Measurements from ENCODE around the gene B3GNT2.

The B3GNT2 gene

DNA sequence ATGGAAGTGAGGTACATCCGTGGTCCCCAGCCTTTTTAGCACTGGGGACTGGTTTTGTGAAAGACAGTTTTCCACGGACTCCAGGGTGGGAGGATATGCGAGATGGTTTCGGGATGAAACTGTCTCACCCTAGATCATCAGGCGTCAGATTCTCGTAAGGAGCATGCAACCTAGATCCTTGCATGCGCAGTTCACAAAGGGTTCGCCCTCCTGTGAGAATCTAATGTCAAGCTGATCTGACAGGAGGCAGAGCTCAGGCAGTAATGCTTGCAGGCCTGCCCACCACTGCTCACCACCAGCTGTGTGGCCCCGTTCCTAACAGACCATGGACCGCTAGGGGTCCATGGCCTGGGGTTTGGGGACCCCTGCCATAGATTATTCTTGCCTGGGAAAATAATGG lies 11.6 kb downstream of the B3GNT2 start:
- DNase-seq = no peak

DNA sequence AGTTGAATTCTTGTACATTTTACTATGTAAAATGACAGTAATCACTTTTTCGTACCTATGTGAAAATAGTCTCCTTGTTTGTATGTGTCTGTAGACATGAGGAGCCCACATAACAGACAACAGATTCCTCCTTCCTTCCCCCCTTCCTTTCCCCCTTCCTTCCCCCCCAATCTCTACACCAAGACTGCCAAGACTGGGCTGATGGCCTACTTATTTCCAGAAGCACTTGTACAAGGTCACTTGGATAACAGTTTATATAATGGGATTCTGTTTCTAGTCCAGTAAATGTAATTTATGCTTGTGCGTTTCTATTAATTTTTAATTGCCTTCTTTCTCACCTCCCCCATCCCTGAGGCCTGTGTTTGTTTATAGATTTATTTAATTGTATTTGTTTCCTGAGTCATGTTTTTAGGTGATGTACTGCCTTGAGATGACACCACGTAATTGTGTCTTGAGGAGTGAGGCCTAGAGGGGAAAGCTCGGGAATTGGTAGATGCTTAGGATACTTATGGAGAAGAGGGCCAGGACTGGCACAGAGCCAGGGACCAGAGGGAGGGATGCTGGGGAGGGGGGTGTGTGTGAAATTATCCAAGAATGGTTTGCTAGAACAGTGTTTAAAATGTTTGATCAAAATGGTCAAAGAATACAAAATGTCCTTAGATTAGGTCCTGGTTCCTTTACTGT lies 12.3 kb downstream of the B3GNT2 start:
- no peak for DNase-seq

DNA sequence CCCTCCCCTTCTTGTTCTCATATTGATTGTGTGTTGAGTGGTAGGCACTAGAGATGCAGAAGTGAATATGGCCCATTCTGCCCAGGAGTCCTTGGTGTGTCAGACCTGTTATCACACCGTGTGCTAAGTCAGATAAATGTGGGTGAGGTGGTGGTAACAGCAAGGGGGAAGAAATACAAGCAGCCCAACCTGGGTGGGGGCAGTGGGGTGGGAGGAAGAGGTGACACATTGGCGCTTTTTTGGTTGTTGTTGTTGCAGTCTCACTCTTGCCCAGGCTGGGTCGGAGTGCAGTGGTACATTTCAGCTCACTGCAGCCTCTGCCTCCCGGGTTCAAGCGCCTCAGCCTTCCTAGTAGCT lies 12.8 kb downstream of the B3GNT2 start:
- peak; percentile 40 to 51 for DNase-seq

DNA sequence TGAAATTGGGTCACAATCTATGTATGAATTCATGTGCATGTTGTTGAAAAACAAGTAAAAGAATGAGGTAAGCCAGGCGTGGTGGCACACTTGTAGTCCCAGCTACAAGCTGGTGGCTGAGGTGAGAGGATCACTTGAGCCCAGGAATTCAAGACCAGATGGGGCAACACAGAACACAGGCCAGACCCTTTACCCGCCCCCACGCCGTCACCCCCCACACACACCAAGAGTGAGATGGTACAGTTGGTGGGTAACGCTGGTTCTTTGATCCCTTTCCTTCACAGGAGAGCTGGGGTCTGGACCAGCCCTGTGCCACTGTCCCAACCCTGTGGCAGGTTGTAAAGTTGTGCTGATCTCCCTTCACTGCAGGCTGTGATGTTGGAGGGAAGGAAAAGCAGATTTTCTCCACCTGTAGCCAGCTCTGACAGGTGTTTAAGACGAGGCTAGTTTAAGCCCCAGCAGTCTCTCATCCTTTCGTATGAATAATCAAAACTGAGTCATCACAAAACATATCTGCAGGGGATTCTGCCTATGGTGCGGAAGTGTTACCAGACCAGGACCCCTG lies 13.6 kb downstream of the B3GNT2 start:
- DNase-seq = no peak

DNA sequence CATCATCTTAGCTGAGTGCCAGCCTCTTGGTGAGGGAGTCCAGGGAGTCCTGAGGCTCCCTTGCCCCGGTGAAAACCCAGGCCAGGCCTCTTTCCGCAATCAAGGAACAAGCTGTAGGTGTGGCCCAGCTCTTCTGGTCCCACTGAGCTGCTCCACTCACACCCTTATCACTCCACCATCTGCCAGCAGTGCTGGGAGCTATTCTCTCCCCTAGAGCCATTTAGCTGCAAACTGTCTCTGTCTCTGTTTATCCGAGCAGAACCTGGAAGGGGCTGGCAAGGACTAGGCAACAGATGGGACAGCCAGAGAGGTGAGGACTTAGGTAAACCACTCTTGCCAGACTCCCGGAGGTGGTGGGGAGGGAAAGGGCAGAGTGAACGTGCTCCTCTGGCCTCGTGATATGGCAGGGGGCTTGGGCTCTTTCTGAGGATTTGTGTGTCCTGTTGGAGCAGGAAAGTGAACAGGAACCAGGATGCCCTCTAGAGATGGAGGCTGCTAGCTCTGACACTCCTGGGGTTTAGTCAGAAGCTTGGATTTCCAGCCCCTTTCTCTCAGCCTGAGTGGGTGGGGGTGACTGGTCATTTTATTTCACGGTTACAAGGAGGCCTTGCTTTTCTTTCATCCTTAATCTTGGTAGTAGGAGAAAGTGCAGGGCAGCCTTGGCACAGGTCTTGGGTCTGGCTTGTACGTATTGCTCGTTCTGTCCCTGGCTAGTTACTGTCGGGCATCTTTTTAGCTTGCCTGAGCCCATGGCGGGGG lies 19.6 kb downstream of the B3GNT2 start:
- no peak for DNase-seq

DNA sequence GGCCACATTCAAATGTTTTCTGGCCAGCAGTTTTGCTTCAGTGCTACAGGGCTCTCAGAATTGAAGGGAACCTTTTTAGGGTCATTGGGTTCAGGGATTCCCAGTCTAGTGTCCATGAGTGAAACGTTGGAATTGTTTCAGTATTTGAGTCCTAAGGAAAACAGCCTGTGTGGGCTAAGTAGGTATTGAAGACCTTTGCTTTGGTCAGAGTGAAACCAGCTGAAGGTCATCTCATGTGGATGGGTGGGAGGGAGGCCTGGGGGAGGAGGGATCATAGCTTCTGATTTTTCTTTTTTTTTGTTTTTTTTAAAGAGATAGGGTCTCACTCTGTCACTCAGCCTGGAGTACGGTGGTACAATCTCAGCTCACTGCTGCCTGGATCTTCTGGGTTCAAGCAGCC lies 20.2 kb downstream of the B3GNT2 start:
- no peak for DNase-seq

DNA sequence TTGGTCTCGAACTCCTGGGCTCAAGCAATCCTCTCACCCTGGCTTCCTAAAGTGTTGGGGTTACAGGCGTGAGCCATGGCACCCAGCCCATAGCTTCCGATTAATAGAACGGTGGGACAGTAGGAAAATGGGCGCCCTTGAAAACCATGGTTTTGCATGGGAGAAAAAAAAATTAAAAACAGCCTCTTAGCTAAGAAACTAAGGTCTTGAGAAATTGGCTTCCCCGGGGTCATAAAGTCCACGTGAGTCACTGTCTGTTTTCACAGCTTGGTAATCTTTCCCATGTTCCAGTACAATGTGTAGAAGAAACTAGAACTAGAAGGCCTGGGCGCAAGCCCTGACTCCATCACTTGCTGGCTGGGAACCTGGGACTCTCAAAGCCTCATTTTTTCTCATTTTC lies 20.7 kb downstream of the B3GNT2 start:
- DNase-seq = no peak

DNA sequence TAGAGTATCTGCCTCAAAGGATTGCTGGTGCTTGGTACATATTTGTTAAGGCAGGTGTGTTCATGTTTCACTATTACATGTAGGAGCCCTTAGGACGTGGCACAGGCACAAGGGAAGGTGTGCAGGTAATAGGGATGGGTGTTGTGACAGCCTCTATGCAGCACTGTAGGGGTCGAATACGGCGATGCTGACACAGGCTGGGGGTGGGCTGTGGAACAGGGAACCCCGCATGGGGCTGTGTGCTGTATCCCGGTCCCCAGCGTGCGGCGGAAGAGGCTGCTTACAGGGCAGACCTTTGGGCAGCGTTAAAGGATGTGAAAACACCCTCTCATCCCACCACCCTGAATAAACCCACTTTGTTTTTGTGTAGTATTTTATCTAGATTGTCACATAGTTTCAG lies 21.5 kb downstream of the B3GNT2 start:
- DNase-seq = no peak

DNA sequence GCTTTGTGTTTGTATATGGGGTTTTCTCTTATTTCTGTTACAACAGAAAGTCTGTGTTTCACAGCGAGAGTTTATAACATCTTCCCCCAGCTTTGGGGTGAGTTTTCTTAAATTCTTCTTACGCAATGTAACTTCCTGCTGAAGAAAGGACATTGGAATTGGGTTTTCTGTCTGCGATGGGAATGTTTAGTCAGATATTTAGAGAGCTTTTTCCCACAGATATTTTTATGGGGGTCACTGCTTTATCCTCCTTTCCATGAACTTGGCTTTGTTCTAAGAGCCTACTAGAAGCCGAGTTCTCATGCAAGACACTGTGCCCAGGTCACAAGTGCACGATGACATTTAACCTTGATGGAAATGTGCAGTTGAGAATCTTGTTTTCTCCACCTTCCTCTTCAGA lies 22.1 kb downstream of the B3GNT2 start:
- DNase-seq = no peak

DNA sequence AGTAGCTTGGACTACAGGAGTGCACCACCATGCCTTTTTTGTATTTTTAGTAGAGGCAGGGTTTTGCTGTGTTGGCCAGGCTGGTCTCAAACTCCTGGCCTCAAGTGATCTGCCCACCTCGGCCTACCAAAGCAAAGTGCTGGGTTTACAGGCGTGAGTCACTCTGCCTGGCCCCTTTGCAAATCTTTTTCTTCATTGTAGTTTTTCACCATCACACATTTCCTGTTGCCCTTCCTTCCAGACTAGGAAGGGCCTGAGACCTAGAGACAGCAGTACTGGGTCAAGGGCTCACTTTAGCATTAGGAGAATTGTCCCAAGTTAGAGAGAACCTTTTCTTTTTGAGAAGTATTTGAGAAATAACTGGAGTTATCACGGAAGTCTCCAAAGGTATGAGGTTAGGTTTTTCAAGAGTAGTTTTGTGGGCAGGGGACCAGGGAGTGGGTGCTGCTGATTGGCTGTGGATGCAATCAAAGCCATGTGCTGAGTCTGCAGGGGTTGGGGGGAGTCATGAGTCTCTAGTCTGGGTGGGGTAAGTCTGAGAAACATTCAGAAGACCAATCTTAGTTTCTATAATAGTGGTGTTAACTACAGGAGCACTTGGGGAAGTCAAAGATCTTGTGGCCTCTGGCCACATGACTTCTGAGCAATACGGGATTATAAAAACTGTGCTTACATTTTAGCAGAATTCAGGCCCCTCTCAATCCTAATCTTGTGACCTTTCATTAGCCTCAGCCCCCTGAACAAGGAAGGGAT lies 23.7 kb downstream of the B3GNT2 start:
- DNase-seq = no peak

DNA sequence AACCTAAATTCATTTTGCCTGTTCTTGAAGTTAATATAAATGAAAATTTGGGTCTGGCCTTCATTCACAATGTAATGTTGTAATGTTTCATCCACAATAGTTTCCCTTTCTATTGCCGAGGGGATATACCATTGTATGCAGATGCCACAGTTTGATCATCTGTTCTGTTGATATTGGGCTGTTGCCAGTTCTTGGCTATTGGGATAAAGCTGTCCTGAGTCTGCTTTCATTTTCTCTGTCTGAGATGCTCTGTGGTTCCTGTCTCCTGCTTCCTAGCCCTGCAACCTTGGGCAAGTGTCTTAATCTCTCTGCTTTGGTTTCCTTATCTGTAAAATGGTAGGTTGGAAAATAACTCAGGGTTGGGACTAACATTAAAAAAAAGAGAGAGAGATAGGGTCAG lies 25.2 kb downstream of the B3GNT2 start:
- DNase-seq = no peak

DNA sequence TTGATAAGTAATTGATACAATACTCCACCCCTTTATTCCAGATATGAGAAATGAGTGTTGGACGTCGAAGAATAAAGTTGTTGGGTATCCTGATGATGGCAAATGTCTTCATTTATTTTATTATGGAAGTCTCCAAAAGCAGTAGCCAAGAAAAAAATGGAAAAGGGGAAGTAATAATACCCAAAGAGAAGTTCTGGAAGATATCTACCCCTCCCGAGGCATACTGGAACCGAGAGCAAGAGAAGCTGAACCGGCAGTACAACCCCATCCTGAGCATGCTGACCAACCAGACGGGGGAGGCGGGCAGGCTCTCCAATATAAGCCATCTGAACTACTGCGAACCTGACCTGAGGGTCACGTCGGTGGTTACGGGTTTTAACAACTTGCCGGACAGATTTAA lies 26.3 kb downstream of the B3GNT2 start:
- DNase-seq = no peak

DNA sequence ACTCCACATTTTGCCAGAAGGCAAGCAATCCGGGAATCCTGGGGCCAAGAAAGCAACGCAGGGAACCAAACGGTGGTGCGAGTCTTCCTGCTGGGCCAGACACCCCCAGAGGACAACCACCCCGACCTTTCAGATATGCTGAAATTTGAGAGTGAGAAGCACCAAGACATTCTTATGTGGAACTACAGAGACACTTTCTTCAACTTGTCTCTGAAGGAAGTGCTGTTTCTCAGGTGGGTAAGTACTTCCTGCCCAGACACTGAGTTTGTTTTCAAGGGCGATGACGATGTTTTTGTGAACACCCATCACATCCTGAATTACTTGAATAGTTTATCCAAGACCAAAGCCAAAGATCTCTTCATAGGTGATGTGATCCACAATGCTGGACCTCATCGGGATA lies 26.8 kb downstream of the B3GNT2 start:
- peak; percentile 20 to 58 for DNase-seq

DNA sequence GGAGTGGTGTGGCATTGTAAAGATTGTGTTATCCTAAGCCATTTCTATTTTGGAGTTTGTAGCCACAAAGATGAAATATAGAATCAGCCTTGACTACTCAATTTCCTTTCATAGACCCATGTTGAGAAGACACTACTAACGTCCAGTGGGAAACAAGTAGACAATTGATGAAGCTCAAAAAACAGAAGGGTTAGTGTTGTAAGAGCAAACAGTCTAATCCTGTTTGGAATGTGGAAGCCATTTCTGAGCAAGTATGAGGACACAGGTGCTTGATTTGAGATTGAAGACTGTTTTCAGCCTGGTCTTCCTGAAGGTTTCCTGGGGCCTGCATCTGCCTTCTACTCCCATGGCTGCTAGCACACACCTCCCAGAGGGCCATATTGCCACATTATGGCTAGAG lies 29.1 kb downstream of the B3GNT2 start:
- no peak for DNase-seq

DNA sequence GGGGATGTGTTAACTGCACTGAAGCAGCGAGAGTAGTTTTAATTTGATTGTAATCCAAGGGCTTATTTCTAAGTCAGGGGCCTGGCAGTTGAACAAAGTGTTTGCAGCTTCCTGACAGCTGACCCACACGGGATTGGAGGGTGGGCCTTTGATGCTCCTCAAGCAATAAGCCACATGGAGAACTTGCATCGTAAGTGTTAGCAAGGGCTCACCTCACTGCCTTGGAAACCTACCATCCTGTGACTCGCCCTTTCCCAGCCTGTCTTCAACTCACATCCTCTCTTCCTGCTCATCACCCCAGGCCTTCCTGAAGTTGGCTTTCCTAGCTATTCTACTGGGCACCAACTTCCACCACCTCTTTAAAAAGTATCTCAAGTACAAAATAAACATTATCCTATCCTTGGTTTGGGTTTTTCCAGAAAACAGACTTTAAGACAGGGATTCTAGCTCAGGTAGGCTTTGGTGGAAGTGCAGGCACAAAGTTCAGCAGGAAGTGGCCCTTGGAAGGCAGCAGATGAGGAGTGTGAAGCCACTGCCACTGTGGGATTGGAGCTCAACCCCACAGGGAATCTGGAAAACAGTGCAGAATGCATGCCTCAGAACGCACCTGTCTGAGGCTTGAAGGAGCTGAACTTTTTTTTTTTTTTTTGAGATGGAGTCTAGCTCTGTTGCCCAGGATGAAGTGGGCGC lies 31.6 kb downstream of the B3GNT2 start:
- no peak for DNase-seq

DNA sequence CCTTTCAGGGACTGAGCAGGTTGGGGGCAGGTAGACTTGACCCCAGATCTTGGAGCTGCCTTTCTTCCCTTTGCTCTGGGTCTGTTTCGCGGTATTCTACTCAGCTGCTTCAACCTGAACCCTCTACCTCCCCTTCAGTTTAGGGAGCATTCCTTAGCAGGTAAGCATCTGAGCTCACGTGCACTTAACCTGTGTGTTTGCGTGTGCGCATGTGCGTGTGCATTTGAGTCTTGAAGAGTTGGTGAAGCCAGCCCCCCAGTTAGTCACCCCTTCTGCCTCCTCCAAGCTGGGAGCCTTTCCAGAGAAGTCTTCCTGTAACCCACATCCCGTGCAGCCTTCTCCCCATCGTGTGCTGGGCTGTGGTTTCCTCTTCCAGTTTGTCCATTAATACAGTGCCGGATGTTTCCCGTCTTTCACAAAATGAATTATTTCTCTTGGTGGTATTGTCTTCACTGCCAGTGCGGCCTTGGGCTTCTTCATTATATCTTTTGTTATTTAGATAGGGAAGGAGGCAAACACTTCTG lies 33.2 kb downstream of the B3GNT2 start:
- no peak for DNase-seq

DNA sequence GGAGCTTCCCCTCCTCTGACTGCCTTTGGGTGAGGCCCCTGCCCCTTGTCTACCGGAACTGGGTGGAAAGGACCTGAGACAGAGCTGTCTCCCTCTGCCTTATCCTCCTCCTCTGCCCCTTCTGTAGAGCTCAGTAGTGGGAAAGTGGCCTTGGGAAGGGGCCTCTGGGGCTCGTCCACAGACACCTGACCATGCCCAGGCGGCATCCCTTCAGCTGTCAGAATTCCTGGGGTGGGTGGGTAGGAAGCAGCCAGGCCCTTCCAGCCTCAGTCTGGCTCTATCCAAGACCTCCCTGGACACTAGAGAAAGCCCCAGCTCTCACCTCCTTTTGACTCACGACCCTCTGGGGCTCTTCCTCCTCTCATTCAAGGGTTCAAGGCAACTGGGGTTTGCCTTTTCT lies 35.6 kb downstream of the B3GNT2 start:
- no peak for DNase-seq

DNA sequence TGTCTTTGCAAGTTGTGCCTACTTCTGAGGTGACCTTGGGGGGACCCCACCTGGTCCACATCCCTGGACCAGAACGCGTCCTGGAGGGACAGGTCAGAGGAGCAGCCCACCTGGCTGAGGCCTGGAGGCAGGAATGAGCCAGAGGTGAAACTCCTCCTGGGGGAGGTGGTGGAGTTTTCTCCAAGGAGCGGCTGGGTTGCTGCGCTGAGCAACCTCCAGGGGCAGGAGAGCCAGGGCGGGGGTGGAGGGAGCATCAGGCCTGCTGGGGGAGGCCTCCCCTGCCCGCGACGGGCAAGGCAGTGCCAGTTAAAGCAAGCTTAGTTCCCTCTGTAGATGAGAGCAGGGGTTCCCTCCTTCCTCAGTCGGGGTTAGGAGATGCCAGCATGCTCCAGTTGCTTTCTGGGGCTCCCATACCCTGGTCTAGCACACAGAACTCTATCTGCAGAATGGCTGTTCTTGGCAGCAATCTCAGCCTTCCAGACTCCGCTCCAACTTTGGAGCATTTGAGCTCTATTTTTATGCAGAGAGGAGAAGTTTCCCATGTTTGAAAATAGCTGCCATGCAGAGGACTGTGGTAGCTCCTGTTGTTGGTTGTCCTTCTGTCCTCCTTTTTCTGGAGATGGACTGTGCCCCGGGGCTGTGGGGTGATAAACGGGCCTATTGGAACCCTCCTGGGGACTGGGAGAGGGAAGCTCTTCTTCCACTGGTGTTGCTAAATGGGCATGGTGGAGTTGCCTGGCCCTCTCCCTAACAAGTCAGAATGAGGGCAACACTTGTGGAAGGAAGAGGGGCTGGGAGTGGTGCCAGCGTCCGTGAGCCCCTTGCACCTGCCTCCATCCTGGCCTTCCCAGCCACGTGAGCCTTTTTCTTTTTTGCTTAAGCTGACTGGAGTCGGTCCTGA lies 39.1 kb downstream of the B3GNT2 start:
- no peak for DNase-seq

DNA sequence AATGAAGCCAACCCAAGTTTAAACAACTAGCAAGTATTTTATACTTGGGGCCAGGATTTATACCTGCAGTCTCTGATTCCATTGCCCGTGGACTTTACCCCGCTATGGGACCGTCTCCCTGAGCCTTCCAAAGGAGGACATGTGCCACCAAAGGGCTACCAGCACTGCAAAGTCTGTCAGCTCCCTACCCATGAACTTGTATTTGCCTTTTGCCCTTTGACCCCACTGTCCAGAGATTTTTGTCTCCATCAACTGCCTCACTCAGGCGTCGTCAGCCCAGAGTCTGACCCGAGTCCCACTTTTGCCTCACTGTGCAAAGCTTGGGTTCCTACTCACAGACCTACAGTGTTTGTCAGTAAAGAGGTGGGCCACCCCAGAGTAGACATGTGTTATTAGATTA lies 40.6 kb downstream of the B3GNT2 start:
- DNase-seq = no peak

DNA sequence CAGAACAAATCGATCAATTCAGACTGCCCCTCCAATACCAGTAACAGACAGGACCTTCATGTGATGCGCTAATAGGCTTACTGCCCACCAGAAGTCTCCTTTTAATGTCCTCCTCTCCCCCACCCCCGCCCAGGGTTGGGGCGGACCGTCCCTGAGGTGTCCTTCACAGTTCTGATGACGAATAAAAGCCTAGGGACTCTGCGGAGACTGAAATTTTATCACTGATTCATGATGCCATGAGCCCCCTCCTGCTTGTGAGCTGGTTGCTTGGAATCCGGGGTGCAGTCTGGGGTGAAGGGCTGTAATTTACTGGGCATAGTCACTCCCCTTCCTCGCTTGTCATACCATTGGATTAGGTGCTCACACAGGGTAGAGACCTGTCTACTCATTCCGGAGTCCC lies 42.3 kb downstream of the B3GNT2 start:
- no peak for DNase-seq

DNA sequence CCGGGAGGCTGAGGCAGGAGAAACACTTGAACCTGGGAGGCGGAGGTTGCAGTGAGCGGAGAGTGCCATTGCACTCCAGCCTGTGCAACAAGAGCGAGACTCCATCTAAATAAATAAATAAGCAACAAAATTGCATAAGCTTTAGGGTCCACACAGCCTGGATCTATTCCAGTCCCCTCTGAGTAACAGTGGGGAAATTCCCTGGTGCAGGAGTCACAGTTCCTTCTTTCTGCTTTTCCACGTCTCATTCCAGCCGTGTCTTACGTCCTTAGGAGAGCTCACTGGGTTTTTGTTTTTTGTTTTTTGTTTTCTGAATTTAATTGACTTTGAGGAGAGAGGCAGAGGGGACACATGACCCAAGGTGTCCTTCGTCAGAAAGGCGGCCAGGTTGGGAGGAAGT lies 44.6 kb downstream of the B3GNT2 start:
- no peak for DNase-seq

DNA sequence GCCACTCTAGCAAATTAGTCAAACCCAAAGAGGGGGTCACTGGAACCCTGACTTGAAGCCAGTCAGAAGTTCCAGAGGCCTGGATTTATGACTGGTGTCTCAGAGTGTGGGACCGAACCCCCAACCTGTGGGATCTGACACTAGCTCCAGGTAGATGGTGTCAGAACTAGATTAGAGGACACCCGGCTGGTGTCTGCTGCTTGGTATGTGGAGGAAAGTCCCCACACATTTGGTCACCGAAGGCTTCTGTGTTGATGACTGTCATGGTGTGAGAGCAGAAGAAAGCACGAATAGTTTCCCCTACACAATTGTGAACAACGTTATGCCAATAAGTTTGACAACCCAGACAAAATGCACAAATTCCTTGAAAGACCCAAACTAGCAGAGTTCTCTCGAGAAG lies 48.1 kb downstream of the B3GNT2 start:
- DNase-seq = no peak

Data from CD4-positive, alpha-beta T cell treated with Interferon alpha-2 for 1 hour (primary cell).